ENCODE data around the gene LRRC2. TPM values are rescaled to one million over a fixed set of nuclear protein-coding genes. Genes with fewer than 3 reads are reported as not detected.

LRRC2 gene
- total RNA-seq, 2 donors from 2014 or later = 0.44 to 2.0 TPM

DNA sequence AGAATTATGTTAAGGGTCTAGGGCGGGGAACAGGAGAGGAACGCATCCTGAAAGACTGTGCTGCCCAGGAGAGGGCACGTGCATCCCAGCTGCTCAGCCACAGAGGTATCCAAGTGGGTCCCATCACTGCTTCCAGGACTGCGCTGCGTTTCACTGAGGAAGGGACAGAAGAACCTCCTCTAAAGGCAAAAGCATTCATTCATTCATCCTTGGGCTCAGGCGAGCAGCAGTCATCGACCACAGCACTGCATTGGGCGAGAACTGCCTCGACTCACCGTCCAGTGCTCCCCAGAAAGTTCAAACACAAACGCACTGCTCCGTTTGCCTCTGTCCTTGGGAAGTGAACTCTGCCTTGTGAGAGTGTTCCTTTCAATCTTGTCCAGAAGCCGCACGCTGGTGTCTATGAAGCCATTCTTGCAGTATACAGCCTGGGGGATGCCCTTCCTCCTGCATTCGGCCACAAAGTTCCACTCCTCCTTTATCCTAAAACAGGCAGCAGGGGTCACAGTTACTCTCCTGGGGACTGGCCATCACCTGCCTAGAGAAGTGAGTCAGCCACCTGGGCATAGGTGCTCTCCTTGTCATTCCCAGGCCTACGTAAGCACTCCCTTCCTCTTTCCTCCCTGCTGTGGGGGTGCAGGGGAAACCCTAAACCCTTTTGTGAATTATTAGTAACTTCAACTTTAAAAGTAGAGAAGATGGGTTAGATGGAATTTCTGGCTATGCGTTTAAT is 21.2 kb downstream of the LRRC2 start:
- intact Hi-C loops (cut with DNase I) = no loop called here
- H3K27me3 ChIP-seq = no peaks in the 10 kb centered on the region

DNA sequence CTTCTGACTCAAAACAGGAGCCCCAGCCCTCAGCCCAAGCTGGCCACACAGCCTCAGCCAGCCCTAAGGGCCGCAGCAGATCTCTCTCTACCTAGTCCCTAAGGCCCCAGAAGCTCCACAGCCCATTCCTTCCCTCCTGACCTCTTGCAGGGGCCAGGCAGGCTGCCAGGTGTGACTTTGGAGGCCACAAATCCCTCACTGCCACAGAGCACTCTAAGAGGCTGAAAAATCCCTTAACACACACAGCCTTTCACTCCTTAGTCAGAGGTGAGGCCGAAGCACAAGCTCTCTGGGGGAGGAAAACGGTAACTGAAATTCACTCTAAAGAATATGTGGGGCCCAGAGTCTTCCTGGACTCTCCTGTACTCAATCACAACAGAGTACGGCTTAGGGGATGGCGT is 23.3 kb downstream of the LRRC2 start:
- intact Hi-C loops (cut with DNase I) = no loop called here
- Histone ChIP-seq H3K36me3 (no peaks in the 10 kb centered on the region), H3K9ac (ENCODE audit: low read depth in 2 of 2, low read length in 2 of 2) (no peak overlapping the region), H3K4me1 (no peaks in the 10 kb centered on the region), H3K27ac (no peak overlapping the region), H3K4me3 (no peak overlapping the region), H3K9me3 (no peaks in the 10 kb centered on the region), H3K27me3 (no peaks in the 10 kb centered on the region)
- TF ChIP-seq, protein P1, sequence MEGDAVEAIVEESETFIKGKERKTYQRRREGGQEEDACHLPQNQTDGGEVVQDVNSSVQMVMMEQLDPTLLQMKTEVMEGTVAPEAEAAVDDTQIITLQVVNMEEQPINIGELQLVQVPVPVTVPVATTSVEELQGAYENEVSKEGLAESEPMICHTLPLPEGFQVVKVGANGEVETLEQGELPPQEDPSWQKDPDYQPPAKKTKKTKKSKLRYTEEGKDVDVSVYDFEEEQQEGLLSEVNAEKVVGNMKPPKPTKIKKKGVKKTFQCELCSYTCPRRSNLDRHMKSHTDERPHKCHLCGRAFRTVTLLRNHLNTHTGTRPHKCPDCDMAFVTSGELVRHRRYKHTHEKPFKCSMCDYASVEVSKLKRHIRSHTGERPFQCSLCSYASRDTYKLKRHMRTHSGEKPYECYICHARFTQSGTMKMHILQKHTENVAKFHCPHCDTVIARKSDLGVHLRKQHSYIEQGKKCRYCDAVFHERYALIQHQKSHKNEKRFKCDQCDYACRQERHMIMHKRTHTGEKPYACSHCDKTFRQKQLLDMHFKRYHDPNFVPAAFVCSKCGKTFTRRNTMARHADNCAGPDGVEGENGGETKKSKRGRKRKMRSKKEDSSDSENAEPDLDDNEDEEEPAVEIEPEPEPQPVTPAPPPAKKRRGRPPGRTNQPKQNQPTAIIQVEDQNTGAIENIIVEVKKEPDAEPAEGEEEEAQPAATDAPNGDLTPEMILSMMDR (IDR thresholded peaks at IDR 0.05) = no peak
- no peak for DNase-seq

More for the DNA sequence above, 21.2 kb downstream of the LRRC2 start:
- no peak overlapping the region for H3K27ac ChIP-seq
- H3K9ac ChIP-seq (ENCODE audit: low read depth in 2 of 2, low read length in 2 of 2) = no peak overlapping the region
- no peaks in the 10 kb centered on the region for H3K36me3 ChIP-seq
- H3K4me3 ChIP-seq = no peak overlapping the region
- H3K9me3 ChIP-seq = no peaks in the 10 kb centered on the region
- DNase-seq = no peak
- no peaks in the 10 kb centered on the region for H3K4me1 ChIP-seq
- TF ChIP-seq, protein P1 (IDR thresholded peaks at IDR 0.05) = no peak

DNA sequence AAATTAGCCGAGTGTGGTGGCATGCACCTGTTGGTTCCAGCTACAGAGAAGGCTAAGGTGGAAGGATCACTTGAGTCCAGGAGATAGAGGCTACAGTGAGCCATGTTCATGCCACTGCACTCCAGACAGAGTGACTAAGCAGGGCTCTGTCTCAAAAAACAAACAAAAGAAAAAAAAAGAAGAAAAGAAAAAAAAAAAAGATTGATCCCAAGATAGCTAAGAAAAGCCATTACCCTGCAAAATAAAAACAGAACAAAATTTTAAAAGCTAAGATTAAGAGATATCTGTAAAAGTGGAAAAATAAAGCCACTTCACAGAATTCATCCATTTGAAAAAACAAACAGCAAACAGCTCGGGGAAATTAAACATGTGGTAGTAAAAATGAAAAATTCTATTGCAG is 23.8 kb downstream of the LRRC2 start:
- DNase-seq = no peak
- no peak overlapping the region for H3K9ac ChIP-seq (ENCODE audit: low read depth in 2 of 2, low read length in 2 of 2)
- no peaks in the 10 kb centered on the region for H3K4me1 ChIP-seq
- intact Hi-C loops (cut with DNase I) = no loop called here
- TF ChIP-seq, protein P1 (IDR thresholded peaks at IDR 0.05) = no peak
- H3K27ac ChIP-seq = no peak overlapping the region
- no peaks in the 10 kb centered on the region for H3K27me3 ChIP-seq
- H3K36me3 ChIP-seq = no peaks in the 10 kb centered on the region
- no peaks in the 10 kb centered on the region for H3K9me3 ChIP-seq
- no peak overlapping the region for H3K4me3 ChIP-seq

DNA sequence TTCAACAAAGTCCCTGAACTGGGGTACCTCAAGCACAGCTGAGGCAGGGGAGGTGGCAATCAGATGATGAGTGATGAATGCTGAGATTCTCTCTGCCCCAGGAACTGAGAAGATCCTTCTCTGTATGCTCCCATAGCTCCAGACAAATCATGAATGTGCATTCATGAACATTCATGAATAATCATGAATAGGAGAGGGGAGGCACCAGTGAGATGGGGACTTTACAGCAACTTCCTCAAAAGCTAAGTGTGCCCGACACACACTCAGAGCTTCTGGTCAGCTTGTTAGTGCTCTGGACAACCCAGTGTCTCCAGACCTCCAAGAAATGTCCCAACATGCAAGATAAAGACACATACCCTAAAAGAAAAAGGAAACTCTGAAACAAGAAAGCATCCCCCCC is 24.3 kb downstream of the LRRC2 start:
- Histone ChIP-seq H3K36me3 (no peaks in the 10 kb centered on the region), H3K4me1 (no peaks in the 10 kb centered on the region), H3K9ac (ENCODE audit: low read depth in 2 of 2, low read length in 2 of 2) (no peak overlapping the region), H3K9me3 (no peaks in the 10 kb centered on the region), H3K27me3 (no peaks in the 10 kb centered on the region), H3K27ac (no peak overlapping the region), H3K4me3 (no peak overlapping the region)
- no peak for DNase-seq
- intact Hi-C loops (cut with DNase I) = no loop called here
- TF ChIP-seq, protein P1 (IDR thresholded peaks at IDR 0.05) = no peak

DNA sequence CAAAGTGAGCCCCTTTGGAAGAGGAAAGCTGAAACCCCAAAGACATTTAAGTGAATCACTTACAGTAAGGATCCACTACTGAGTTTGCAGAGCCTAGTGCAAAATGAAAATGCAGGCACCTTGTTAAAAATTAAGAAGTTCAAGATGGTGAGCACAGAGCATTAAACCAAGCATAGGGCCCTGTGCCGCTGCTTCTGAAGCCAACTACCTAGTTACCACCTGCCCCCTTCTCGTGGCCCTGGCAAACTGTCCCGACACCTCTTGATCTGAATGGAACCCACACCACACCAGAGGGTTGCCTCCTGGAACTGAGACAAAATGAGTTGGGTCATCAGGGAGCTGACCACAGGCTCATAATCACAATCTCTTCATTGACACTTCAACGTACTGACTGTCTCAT is 25.6 kb downstream of the LRRC2 start:
- TF ChIP-seq, protein P1 (IDR thresholded peaks at IDR 0.05) = no peak
- intact Hi-C loops (cut with DNase I) = no loop called here
- H3K4me1 ChIP-seq = no peaks in the 10 kb centered on the region
- no peaks in the 10 kb centered on the region for H3K36me3 ChIP-seq
- H3K27ac ChIP-seq = no peak overlapping the region
- no peak overlapping the region for H3K4me3 ChIP-seq
- no peak overlapping the region for H3K9ac ChIP-seq (ENCODE audit: low read depth in 2 of 2, low read length in 2 of 2)
- no peaks in the 10 kb centered on the region for H3K9me3 ChIP-seq
- no peaks in the 10 kb centered on the region for H3K27me3 ChIP-seq
- no peak for DNase-seq
